HG03139 (cell line): Measurements from ENCODE around the gene HOXA9.

ENCODE experiments used
- ATAC-seq: cut with Tn5 transposase; IDR thresholded peaks from one replicate; pipeline ENCODE4 v1.9.1; 2021; ENCODE audit not compliant: unreplicated experiment

Gene HOXA9

DNA sequence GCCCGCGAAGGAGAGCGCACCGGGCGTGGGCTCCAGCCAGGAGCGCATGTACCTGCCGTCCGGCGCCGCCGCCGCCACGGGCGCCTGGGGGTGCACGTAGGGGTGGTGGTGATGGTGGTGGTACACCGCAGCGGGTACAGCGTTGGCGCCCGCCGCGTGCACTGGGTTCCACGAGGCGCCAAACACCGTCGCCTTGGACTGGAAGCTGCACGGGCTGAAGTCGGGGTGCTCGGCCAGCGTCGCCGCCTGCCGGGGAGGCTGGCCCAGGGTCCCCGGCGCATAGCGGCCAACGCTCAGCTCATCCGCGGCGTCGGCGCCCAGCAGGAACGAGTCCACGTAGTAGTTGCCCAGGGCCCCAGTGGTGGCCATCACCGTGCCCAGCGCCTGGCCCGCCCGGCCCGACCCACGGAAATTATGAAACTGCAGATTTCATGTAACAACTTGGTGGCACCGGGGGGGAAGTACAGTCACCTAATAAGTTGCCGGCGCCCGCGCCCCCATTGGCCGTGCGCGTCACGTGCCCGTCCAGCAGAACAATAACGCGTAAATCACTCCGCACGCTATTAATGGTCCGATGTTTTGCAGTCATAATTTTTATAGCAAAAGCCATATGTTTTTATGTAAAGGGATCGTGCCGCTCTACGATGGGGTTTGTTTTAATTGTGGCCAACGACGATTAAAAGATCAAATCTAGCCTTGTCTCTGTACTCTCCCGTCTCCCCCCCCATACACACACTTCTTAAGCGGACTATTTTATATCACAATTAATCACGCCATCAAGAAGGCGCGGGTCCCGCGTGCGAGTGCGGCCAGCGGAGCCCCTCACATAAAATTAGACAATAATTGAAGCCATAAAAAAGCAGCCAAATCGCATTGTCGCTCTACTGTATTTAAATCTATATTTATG is at the start of gene HOXA9:
HOXA9 (minus strand) TSS at position 449 of the 907 bp plus-strand sequence; CDS start at position 369, 80 bp downstream.
- no peak for ATAC-seq

GRCh38 chr7:27214239-27214950 is 49.1 kb upstream of the HOXA9 start:
- ATAC-seq: no peak

GRCh38 chr7:27213433-27214238 is 48.3 kb upstream of the HOXA9 start:
- ATAC-seq: no peak

DNA sequence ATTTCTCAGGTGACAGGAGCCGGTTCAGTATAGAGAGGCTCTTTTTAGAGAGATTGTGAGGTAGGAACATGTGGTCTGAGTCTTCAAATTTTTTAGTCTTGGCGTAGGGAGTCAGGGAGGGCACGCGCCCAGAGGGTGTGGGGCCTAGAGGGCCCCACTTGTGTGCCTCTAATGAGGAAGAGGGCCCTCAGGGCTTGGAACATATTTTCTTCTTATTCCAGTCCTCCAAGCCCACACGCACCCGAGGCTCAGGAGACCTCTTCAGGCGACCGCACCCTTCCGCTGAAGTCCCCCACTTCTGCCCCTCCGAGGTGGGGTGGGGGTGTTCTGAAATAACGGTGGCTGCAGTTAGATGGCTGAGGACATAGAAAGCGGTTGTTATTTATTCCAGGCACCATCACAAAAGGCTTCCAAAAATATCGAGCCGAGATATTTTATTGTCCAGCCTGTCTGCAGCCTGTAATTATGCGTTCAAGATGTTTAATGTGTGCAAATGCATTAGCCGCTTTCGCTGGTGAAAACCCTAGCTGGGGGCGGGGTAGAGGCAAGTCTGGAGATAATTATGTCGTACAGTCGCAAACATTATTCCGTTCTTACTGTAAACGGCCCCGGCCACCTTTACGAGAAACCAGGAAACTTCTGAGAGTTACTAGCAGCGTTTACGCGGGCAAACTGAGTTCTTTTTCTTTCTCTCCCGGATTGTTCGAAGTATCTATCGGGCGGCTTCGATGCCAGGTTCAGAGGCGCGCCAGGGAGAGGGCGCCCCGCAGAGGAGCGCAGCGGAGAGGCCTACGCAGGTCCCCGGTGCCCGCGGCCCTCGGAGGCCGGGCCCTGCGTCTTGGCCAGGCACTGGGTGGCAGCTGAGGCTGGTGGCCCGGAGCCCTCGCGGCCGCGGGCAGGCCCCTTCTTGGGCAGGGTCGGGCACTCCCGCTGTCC is 47.4 kb upstream of the HOXA9 start:
- ATAC-seq: no peak

DNA sequence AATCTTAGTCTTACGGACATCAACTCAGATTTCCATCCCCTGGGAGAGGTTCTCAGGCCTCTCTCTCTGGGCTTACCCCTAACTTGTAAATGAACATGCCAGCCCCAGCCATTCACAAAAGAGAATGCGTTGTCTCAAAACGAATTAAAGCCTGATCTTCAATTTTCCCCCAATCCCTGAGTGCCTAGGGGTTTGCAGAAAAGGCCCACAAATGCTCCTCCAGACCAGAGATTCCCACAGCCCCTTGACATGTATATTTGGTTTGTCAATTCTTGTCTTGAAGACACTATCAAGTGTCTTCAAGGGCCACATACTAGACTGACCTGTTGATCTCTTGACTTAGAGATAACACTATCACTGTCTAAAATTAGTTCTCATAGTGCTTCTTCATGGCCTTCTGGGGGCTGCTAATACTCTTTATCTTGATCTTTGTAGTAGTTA is 46.4 kb upstream of the HOXA9 start:
- no peak for ATAC-seq

DNA sequence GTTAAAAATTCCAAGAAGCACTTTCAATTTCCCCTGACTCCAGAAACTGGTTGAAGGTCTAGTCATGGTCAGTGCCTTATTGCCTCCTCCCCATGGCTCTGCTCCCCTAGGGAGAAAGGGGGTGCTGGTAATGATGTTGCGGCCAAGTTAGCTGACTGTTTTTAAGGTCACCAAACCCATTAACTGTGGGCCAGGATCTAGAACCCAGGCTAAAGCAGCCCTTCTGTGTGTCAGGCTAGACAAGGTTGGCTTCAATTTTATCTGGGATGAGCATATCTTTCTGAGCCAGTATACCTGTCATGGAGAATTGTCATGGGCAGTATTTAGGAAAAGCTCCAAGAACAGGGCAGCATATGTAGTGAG is 45.7 kb upstream of the HOXA9 start:
- ATAC-seq: no peak

DNA sequence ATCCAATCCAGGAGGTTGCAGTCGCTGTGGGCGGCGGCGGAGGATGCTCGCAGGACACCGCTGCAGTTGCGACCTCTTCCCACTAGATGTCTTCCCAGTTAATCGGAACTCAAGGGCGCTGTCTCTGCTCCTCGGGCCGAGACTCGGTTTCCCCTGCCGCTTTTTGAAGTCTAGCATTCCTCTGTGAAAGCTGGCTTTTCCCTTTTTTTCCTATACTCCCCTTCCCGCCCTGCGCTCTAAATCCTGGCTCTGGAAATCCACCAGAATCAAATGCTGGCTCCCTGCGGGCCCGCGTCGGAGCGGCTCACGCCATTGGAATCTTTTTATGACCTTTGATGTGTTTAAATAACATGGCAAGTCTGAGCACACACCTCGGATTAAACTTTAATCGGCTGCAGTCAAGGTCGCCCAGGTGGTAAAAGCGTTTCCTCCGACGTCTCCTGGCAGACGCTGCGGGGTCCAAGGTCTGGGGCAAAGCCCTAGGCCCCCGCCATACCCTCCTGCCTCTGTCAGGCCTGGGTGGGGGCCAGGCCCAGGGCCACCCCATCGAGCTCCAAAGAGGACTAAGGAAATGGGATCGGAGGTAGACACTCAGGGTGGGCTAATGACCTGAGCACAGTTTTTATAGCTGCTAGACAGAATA is 45.2 kb upstream of the HOXA9 start:
- no peak for ATAC-seq

DNA sequence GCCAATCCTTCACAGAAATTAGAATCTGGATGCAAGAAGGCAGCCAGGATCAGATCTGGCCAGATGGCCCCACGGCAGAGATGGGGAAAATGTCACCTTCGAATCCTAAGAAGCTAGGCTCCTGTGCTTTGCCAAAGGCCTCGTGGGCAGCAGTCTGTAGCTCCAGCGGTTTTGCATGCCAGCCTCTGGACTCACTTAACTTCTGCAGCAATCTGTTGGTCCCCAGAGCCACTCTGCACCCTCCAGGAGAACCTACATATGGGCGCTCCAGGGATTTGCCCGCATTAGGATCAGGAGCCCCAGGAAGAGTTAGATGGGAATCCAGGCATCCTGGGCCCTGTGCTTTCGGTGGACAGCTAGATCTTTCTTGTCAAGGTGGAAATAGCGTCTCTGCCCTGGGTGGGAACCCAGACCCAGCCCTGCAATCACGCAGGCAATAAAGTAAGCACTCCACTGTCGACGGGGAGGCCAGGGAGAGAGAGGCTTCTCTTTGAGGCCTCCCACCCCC is 44.6 kb upstream of the HOXA9 start:
- ATAC-seq: no peak

GRCh38 chr7:27208998-27209397 is 43.7 kb upstream of the HOXA9 start:
- no peak for ATAC-seq

DNA sequence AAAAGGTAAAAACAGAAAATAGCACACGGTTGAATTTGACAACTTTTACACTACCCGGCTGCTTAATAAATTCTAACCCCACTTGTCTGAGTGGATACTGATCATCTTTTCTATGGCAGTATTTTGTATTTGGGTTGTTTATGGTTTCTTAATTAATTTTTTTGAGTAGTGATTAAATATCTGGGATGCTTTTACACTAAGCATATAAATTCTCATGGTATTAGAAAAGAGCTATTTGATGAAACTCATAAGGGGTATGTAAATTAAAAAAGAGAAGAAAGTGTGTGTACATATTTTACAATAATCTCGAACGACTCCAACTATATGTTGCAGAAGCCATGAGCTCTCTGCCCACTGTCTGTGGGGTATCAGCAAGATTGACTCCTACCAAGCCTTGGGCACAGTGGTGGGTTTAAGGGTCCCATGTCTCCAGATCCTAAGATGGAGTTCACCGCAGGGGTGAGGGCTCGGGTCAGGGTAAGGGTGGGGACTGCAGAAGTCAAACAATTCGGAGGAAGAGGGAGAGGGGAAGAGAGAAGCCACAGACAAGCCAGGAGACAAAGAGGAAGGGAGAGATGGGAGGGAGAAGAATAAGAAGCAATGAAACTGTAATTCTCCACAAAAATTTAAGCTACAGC is 42.1 kb upstream of the HOXA9 start:
- ATAC-seq: no peak

DNA sequence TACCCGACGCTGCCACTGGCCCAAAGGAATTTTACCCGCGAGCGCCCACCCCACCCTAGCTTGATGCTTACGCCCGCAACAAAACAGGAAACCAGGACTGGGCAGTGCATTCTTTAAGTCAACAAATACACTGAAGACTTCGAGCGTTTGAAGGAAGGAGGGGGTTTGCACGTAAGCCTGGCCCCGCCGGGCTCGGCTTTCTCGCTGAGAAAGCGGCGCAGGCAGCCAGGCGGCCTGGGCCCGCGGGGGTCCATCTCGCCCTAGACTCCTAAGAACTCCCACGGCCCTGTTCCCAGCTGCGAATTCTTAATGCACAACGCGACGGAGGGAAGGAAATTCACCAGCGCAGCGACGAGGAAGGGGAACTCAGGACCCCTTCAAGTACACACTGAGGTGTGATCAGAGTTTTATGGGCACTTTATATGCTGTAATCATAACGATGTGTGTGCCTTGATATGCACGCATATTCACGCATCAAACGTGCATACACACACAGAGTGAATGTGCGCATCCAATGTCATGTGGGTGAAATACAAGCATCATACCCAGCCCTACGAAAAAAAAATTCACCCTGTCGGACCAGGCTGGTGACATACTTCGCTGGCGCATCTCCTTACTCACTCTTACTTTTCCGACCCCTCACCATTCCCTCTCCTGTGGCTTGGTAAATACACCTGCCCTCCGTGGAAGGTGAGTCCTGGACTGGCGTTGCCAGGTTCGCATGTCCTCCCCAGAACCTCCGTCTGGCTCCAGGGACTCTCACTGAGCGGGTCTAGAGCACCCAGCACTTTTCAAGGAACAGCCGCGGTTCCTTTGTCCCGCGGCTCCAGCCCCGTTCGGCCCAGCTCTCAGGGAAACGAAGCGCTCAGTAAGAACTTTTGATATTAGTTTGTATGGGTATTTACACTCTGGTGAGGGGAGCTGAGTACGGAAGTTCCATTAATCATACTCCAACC is 40.3 kb upstream of the HOXA9 start:
- ATAC-seq: no peak

GRCh38 chr7:27204851-27205322 is 39.5 kb upstream of the HOXA9 start:
- ATAC-seq: no peak

GRCh38 chr7:27203964-27204594 is 38.7 kb upstream of the HOXA9 start:
- ATAC-seq: no peak

DNA sequence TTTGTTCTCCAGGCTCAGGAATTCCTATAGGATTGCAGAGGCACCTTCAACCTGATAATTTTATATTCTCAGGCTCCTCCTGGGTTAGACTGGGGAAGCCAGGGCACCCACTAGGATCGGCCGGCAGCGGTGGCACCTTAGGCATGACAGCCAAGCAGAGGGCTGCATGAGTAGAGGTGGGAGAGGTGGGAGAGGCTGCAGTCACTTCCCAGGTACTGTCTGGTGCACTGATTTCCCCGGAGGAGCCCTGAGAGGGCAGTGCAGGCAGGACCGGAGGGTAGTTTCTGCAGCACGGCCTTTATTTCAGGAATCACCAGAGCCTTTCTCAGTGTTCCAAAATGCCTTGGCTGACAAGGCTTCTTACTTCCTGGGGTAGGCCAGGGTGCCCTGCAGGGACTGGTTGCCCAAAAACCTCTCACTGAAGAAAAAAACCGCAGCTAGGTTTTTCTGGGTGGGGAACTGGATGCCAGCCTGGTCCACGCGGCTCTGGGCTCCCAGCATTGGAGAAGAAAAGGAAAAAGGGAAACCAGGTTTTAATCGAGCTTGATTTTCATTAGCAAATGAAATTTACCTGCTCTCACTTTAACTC is 38.1 kb upstream of the HOXA9 start:
- ATAC-seq: no peak

DNA sequence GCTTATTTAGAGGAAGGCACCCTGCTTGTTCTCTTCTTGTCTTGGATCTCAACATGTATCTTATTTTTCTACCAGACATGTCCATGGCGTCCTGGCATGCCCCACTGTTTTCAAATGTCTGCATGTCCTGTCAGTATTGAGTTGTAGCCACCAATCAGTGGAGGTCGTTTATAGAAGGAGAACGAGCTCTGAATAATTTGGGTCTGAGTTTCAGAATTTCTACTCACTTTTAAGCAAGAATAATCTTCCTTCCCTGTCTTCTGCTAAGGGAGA is 37.5 kb upstream of the HOXA9 start:
- ATAC-seq: no peak

DNA sequence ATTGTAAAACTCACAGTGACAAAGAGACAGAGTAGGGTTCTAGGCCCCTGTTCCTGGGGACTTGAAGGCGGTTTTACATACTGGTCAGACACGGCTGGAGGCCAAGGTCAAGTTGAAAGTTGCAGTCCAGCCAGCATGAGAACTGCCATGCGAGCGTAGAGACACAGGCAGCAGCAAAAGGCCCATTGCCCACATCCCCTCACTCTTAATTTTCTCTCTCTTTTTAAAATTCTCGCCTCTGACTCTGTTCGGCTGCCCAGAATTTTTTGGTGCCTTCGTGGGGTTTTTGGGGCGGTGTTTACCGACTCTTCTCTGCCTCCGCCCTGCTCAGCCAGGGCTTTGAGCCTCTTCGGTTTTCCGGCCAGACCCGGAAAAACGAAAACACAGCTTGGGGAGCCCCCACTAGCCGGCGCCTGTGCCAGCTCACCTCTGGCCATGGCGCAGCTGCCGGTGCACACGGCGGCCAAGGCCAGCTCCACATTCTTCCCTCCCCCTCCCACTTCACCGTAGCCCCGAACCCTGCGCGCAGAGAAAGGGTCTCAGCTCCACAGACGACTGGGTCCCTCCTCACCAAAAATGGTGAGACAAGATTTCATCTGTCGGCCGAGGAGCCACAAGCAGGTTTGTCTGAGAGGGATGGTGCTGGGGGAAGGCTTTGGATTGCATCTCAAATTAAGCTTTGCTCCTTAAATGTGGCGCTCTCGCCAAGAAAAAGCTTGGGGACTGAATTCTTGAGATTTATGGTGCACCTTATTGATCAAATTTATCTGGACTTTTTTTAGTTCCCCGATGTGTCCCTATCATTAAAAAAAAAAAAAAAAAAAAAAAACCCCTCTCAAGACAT is 36.9 kb upstream of the HOXA9 start:
- no peak for ATAC-seq
